ENCODE measurements around the gene ICAM2. TPM values are rescaled to one million over a fixed set of nuclear protein-coding genes. Genes with fewer than 3 reads are reported as not detected.

ICAM2 gene
- total and polyA plus RNA-seq, 2 donors (not counting 1 experiment from before 2014, with no cell fraction given) = 48.7 to 149 TPM

DNA sequence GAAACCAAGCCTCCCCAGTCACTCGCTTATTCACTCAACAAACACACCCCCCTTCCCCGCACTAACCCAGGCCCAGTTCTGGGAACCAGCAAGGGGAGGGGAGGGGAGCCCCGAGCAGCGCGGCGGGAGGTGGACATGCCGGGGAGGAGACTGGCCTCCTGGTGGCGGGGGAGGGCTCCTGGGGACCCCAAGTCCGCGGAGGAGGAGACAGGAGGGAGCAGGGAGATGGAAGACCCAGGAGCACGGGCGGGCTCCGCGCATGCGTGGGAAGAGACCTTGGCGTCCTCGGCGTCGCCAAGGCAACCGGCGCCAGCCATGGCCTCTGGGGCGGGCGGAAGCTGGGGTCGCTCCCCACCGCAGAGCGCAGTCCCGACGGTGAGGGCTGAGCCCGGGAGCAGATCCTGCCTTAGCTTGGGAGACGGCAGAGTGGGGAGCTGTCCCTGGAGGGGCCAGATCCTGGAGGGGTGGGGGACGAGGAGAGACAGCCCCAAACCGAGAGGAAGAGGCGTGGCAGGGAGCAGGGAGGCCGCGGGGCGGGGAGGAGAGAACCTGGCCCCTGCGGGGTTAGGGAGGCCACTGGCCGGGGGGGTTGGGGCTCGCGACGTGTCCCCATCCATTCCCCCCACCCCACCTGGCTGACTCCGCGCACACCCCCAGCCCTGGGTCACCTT lies 22.2 kb downstream of the ICAM2 start, which contains the start of gene PRR29:
TSS of gene PRR29 (plus strand) at position 302 of the 671 bp plus-strand sequence. CDS start at position 316, 14 bp downstream.
- Histone ChIP-seq H3K9ac (ENCODE audit: low read length) (peak within 1 kb of the TSS; percentile 72), H4K20me1 (ENCODE audit: control insufficient read depth, insufficient read depth, low read length, poor library complexity, severe bottlenecking) (peaks cover 23% of the 10 kb centered on the region), H3K36me3 (replicated peaks in 1 of 2; ENCODE audit: control extremely low read depth in 1 of 2, control insufficient read depth in 1 of 2, extremely low read depth in 1 of 2, insufficient read depth in 2 of 2, low read length in 1 of 2) (peaks cover 0 to 10% of the 10 kb centered on the region in 2 experiments), H3K9me3 (ENCODE audit: control extremely low read depth in 1 of 3, control insufficient read depth in 2 of 3, insufficient read depth in 1 of 3, low read length in 2 of 3) (no peaks in the 10 kb centered on the region), H3K4me3 (ENCODE audit: control extremely low read depth in 1 of 5, extremely low read depth in 1 of 5, insufficient read depth in 1 of 5, low read depth in 2 of 5, low read length in 4 of 5) (peak within 1 kb of the TSS; percentile 28 to 68 (median 63)), H2AFZ (ENCODE audit: insufficient read depth, low read depth, low read length, poor library complexity, severe bottlenecking) (peak within 1 kb of the TSS; percentile 81), H3K27me3 (replicated peaks in 1 of 4; ENCODE audit: control extremely low read depth in 1 of 4, control insufficient read depth in 3 of 4, insufficient read depth in 4 of 4, low read length in 3 of 4) (peaks cover 0 to 20% (median 5%) of the 10 kb centered on the region in 4 experiments), H3K4me1 (ENCODE audit: control insufficient read depth in 2 of 2, insufficient read depth in 2 of 2, low read length in 2 of 2) (peaks cover 27 to 32% of the 10 kb centered on the region in 2 donors), H3K4me2 (replicated peaks; ENCODE audit: low read depth, low read length, poor library complexity, severe bottlenecking) (peak within 1 kb of the TSS; percentile 97), H3K79me2 (ENCODE audit: control insufficient read depth, insufficient read depth, low read length) (no peaks in the 10 kb centered on the region), H3K27ac (ENCODE audit: low read length in 2 of 2) (no peak within 1 kb of the TSS)
- 2% methylated on average over 38 of the region's 43 CpGs for WGBS (ENCODE audit: insufficient coverage)
- ATAC-seq (ENCODE audit: low read depth) (peak; percentile 72), DNase-seq (peak; percentile 80)
- CTCF ChIA-PET = interaction anchor here (0.7 to 7.5 kb wide), 4 partner anchors 18 to 86 kb away, joined by 3 to 89 read pairs (median 3); no protein-coding TSS in a partner anchor
- intact Hi-C loops (cut with micrococcal nuclease) = loop anchor here (1.0 kb wide), 2 partner anchors 18 to 22 kb away; partner anchors contain the start of gene ICAM2
- Mint-ChIP-seq H3K27ac (peak within 1 kb of the TSS; percentile 63), H3K9me3 (ENCODE audit: insufficient read depth) (no peaks in the 10 kb centered on the region), H3K27me3 (peaks cover 10% of the 10 kb centered on the region), H3K4me1 (peaks cover 33% of the 10 kb centered on the region), H3K4me3 (peak within 1 kb of the TSS; percentile 91)
- POLR2A ChIA-PET = interaction anchor here (1.4 kb wide), 1 partner anchor 67 kb away, joined by 3 read pairs; no protein-coding TSS in a partner anchor
- TF ChIP-seq, protein P1, sequence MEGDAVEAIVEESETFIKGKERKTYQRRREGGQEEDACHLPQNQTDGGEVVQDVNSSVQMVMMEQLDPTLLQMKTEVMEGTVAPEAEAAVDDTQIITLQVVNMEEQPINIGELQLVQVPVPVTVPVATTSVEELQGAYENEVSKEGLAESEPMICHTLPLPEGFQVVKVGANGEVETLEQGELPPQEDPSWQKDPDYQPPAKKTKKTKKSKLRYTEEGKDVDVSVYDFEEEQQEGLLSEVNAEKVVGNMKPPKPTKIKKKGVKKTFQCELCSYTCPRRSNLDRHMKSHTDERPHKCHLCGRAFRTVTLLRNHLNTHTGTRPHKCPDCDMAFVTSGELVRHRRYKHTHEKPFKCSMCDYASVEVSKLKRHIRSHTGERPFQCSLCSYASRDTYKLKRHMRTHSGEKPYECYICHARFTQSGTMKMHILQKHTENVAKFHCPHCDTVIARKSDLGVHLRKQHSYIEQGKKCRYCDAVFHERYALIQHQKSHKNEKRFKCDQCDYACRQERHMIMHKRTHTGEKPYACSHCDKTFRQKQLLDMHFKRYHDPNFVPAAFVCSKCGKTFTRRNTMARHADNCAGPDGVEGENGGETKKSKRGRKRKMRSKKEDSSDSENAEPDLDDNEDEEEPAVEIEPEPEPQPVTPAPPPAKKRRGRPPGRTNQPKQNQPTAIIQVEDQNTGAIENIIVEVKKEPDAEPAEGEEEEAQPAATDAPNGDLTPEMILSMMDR (IDR thresholded peaks at IDR 0.05) = no peak
- TF ChIP-seq EZH2 (IDR thresholded peaks at IDR 0.05; ENCODE audit: borderline replicate concordance, insufficient read depth, low read depth, low read length, poor library complexity, severe bottlenecking) = no peak
